ENCODE results near the gene KAZN.
"Not testable (repeated sequence)": the region's sequence is repeated elsewhere in the genome, so short reads cannot be mapped to it uniquely, and the experiment has no call there.

The KAZN gene

GRCh38 chr1:15128520-15129313 is 530.2 kb downstream of the KAZN start:
- DNase-seq: peak; percentile 51

- no peak for DNase-seq
Observed at GRCh38 chr1:15129944-15130343, 531.5 kb downstream of the KAZN start.

- DNase-seq: no peak
Observed at GRCh38 chr1:15130607-15131006, 532.1 kb downstream of the KAZN start.

- no peak for DNase-seq
Observed at GRCh38 chr1:15132965-15133364, 534.5 kb downstream of the KAZN start.

GRCh38 chr1:15134285-15134684 is 535.8 kb downstream of the KAZN start:
- no peak for DNase-seq

GRCh38 chr1:15135604-15136003 is 537.1 kb downstream of the KAZN start:
- not testable (repeated sequence) for DNase-seq

GRCh38 chr1:15137809-15138208 is 539.3 kb downstream of the KAZN start:
- DNase-seq: no peak

- DNase-seq: no peak
Observed at GRCh38 chr1:15139654-15140350, 541.3 kb downstream of the KAZN start.

GRCh38 chr1:15141935-15142539 is 543.6 kb downstream of the KAZN start:
- no peak for DNase-seq

- no peak for DNase-seq
Observed at GRCh38 chr1:15145327-15145726, 546.8 kb downstream of the KAZN start.

GRCh38 chr1:15146142-15146680 is 547.7 kb downstream of the KAZN start:
- DNase-seq: no peak

GRCh38 chr1:15146971-15147376 is 548.5 kb downstream of the KAZN start:
- no peak for DNase-seq

GRCh38 chr1:15148004-15148403 is 549.5 kb downstream of the KAZN start:
- DNase-seq: no peak

GRCh38 chr1:15148475-15148874 is 550.0 kb downstream of the KAZN start:
- DNase-seq: no peak

GRCh38 chr1:15148941-15149340 is 550.5 kb downstream of the KAZN start:
- DNase-seq: no peak

GRCh38 chr1:15150376-15150775 is 551.9 kb downstream of the KAZN start:
- no peak for DNase-seq

GRCh38 chr1:15151377-15151806 is 552.9 kb downstream of the KAZN start:
- no peak for DNase-seq

GRCh38 chr1:15151871-15152270 is 553.4 kb downstream of the KAZN start:
- no peak for DNase-seq

GRCh38 chr1:15152318-15153183 is 554.1 kb downstream of the KAZN start:
- peak; percentile 91 for DNase-seq

GRCh38 chr1:15153184-15153841 is 554.8 kb downstream of the KAZN start, which contains the start of gene TMEM51:
Gene TMEM51 (plus strand): TSS chr1:15153747. CDS start chr1:15215088, 61,341 bp downstream.
- peak; percentile 93 for DNase-seq

GRCh38 chr1:15153842-15154479 is 555.5 kb downstream of the KAZN start:
- peak; percentile 76 for DNase-seq

All from NCI-H510A (cell line).